Measurements from ENCODE around the gene ARRDC2. TPM values are rescaled to one million over a fixed set of nuclear protein-coding genes. Genes with fewer than 3 reads are reported as not detected.
"Not testable (repeated sequence)": the region's sequence is repeated elsewhere in the genome, so short reads cannot be mapped to it uniquely, and the experiment has no call there.

The ARRDC2 gene
- total and polyA plus RNA-seq, 2 experiments from 2014 or later, result 3.9 to 5.5 TPM

DNA sequence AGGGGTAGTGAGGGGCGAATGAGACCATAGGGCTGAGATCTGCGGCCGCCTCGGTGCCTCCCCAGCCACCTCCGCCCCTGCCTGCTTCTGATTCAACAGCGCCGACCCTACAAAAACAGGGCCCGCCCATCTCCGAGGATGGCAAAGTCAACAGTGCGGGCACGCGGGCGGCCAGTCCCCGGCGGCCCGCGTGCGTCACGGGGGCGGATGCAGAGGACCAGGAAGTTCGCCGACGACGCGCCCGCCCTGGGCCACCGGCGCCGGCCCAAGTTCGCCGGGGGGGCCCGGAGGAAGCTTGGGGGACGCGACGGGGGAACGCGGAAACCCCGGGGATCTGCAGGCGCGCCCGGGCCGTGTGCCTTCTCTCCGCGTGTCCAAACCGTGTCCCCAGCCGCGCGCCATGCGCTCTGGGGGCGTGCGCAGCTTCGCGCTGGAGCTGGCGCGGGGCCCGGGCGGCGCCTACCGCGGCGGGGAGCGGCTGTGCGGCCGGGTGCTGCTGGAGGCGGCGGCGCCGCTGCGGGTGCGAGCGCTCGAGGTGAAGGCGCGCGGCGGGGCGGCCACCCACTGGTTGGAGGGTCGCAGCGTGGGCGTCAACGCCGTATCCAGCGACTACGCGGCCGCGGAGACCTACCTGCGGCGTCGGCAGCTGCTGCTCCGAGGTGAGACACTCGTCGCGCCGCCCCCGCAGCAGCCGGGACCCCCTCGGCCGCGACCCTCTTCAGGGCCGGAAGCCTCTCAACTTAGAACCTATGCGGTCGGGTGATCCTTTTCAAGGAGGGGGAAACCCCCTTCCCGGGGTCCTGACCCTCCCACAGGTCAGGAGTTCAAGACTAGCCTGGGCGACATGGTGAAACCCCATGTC is 6.8 kb upstream of the ARRDC2 start:
- H3K9me2 ChIP-seq (replicated peaks; ENCODE audit: insufficient read depth), result no peaks in the 10 kb centered on the region
- peak overlapping the region; percentile 54 for H3K4me3 ChIP-seq
- WGBS (ENCODE audit: low lambda C conversion rate, missing lambda C conversion rate), result 1% methylated on average over 74 of the region's 105 CpGs
- H3K9me3 ChIP-seq (ENCODE audit: low read depth), result no peaks in the 10 kb centered on the region
- H3K4me1 ChIP-seq (ENCODE audit: insufficient read depth), result peaks cover 3% of the 10 kb centered on the region
- H3K79me2 ChIP-seq, result no peaks in the 10 kb centered on the region
- no peaks in the 10 kb centered on the region for H4K20me1 ChIP-seq (ENCODE audit: insufficient read depth, poor library complexity, severe bottlenecking)
- peak overlapping the region; percentile 98 for H3K4me2 ChIP-seq
- TF ChIP-seq EZH2phosphoT487 (IDR thresholded peaks at IDR 0.05; ENCODE audit: low read depth, severe bottlenecking, unreplicated experiment) (no peak), EZH2 (IDR thresholded peaks at IDR 0.05; ENCODE audit: borderline replicate concordance) (no peak)
- TF ChIP-seq, protein P1, sequence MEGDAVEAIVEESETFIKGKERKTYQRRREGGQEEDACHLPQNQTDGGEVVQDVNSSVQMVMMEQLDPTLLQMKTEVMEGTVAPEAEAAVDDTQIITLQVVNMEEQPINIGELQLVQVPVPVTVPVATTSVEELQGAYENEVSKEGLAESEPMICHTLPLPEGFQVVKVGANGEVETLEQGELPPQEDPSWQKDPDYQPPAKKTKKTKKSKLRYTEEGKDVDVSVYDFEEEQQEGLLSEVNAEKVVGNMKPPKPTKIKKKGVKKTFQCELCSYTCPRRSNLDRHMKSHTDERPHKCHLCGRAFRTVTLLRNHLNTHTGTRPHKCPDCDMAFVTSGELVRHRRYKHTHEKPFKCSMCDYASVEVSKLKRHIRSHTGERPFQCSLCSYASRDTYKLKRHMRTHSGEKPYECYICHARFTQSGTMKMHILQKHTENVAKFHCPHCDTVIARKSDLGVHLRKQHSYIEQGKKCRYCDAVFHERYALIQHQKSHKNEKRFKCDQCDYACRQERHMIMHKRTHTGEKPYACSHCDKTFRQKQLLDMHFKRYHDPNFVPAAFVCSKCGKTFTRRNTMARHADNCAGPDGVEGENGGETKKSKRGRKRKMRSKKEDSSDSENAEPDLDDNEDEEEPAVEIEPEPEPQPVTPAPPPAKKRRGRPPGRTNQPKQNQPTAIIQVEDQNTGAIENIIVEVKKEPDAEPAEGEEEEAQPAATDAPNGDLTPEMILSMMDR (IDR thresholded peaks at IDR 0.05; ENCODE audit: poor library complexity), result no peak
- H3K27ac ChIP-seq, result no peak overlapping the region
- peak overlapping the region; percentile 90 for H2AFZ ChIP-seq
- no peaks in the 10 kb centered on the region for H3K36me3 ChIP-seq (replicated peaks; ENCODE audit: insufficient read depth, low read depth)
- DNase-seq (ENCODE audit: low spot score), result peak; percentile 90
- no peaks in the 10 kb centered on the region for H3K27me3 ChIP-seq

DNA sequence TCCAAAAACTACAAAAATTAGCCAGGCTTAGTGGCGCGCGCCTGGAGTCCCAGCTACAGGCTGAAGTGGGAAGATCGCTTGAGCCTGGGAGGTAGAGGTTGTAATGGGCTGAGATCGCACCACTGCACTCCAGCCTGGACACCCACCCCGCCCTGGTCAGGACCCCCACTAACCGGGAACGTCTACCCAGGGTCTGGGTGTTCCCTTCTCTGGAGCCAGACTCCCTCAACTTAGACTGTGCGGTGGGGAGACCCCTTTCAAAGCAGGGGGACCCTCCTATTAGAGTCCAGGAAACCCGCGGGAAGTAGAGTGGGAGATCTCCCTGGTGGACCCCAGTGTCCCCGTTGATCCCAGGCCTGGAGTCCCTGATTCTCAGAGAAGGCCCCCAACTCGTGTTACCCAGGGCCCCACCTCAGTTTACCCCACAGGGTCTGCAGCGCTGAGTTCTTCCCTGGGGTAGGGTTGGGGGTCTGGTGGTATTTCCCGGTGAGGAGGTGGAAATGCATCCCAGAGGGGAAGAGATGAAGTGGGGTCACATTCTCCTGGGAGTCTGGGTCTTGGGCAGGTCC is 6.1 kb upstream of the ARRDC2 start:
- Histone ChIP-seq H3K79me2 (no peaks in the 10 kb centered on the region), H2AFZ (no peak overlapping the region), H3K4me2 (peak overlapping the region; percentile 98), H3K9me2 (replicated peaks; ENCODE audit: insufficient read depth) (no peaks in the 10 kb centered on the region), H3K27me3 (no peaks in the 10 kb centered on the region), H3K27ac (no peak overlapping the region), H4K20me1 (ENCODE audit: insufficient read depth, poor library complexity, severe bottlenecking) (no peaks in the 10 kb centered on the region), H3K9me3 (ENCODE audit: low read depth) (no peaks in the 10 kb centered on the region), H3K36me3 (replicated peaks; ENCODE audit: insufficient read depth, low read depth) (no peaks in the 10 kb centered on the region), H3K4me3 (peak overlapping the region; percentile 54), H3K4me1 (ENCODE audit: insufficient read depth) (peaks cover 3% of the 10 kb centered on the region)
- WGBS (ENCODE audit: low lambda C conversion rate, missing lambda C conversion rate), result 67% methylated on average over 15 of the region's 15 CpGs
- TF ChIP-seq EZH2phosphoT487 (IDR thresholded peaks at IDR 0.05; ENCODE audit: low read depth, severe bottlenecking, unreplicated experiment), result no peak
- TF ChIP-seq EZH2 (IDR thresholded peaks at IDR 0.05; ENCODE audit: borderline replicate concordance), result no peak
- TF ChIP-seq, protein P1 (IDR thresholded peaks at IDR 0.05; ENCODE audit: poor library complexity), result no peak
- DNase-seq (ENCODE audit: low spot score), result no peak

DNA sequence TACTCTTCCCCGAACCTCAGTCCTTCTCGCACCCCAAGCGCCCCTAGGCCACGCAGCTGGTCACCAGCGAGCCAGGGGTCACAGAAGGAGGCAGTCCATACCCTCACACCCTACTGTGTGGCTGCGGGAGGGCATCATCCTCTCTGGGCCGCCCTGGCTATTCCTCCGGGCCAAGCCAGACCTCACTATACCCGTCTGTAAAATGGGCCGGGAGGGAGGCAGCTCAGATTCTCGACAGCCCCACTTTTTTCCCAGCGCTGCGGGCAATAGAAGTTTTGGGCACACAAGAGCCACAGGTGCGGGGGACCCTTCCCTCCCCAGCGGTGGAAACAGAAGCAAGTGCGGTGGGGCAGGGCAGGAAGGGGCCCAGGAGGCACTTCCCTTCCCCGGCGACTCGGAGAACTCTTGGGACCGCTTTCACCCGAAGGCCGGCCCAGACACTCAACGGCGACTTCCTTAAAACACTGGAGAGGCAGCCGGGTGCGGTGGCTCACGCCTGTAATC is 5.6 kb upstream of the ARRDC2 start:
- Histone ChIP-seq H4K20me1 (ENCODE audit: insufficient read depth, poor library complexity, severe bottlenecking) (no peaks in the 10 kb centered on the region), H3K36me3 (replicated peaks; ENCODE audit: insufficient read depth, low read depth) (no peaks in the 10 kb centered on the region), H2AFZ (no peak overlapping the region), H3K79me2 (no peaks in the 10 kb centered on the region), H3K4me1 (ENCODE audit: insufficient read depth) (peaks cover 3% of the 10 kb centered on the region), H3K9me3 (ENCODE audit: low read depth) (no peaks in the 10 kb centered on the region), H3K4me3 (no peak overlapping the region), H3K9me2 (replicated peaks; ENCODE audit: insufficient read depth) (no peaks in the 10 kb centered on the region), H3K27me3 (no peaks in the 10 kb centered on the region), H3K27ac (no peak overlapping the region), H3K4me2 (peak overlapping the region; percentile 98)
- WGBS (ENCODE audit: low lambda C conversion rate, missing lambda C conversion rate), result 95% methylated on average over 27 of the region's 27 CpGs
- no peak for DNase-seq (ENCODE audit: low spot score)
- TF ChIP-seq EZH2phosphoT487 (IDR thresholded peaks at IDR 0.05; ENCODE audit: low read depth, severe bottlenecking, unreplicated experiment) (no peak), EZH2 (IDR thresholded peaks at IDR 0.05; ENCODE audit: borderline replicate concordance) (no peak)
- TF ChIP-seq, protein P1 (IDR thresholded peaks at IDR 0.05; ENCODE audit: poor library complexity), result no peak

DNA sequence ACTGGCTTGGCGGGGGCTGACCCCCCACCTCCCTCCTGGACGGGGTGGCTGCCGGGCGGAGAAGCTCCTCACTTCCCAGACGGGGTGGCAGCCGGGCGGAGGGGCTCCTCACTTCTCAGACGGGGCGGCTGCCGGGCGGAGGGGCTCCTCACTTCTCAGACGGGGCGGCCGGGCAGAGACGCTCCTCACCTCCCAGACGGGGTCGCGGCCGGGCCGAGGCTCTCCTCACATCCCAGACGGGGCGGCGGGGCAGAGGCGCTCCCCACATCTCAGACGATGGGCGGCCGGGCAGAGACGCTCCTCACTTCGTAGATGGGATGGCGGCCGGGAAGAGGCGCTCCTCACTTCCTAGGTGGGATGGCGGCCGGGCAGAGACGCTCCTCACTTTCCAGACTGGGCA is 2.2 kb upstream of the ARRDC2 start:
- WGBS (ENCODE audit: low lambda C conversion rate, missing lambda C conversion rate), result no CpG with 5 or more reads among the region's 35 CpGs
- not testable (repeated sequence) for H2AFZ ChIP-seq; H3K27ac ChIP-seq; DNase-seq (ENCODE audit: low spot score); H3K4me1 ChIP-seq (ENCODE audit: insufficient read depth); H3K4me3 ChIP-seq; H3K9me3 ChIP-seq (ENCODE audit: low read depth); H3K36me3 ChIP-seq (replicated peaks; ENCODE audit: insufficient read depth, low read depth); H3K27me3 ChIP-seq; H3K4me2 ChIP-seq; H3K79me2 ChIP-seq; H3K9me2 ChIP-seq (replicated peaks; ENCODE audit: insufficient read depth); H4K20me1 ChIP-seq (ENCODE audit: insufficient read depth, poor library complexity, severe bottlenecking)
